Activated CD4-positive, alpha-beta T cell treated with anti-CD3 and anti-CD28 coated beads, Interleukin-2, amount 10 ng/mL, durations not matched to agents 7 days and 5 days (primary cell): ENCODE results near the gene SIL1. TPM values are rescaled to one million over a fixed set of nuclear protein-coding genes. Genes with fewer than 3 reads are reported as not detected.

Experiments used
- CTCF ChIA-PET: fragments of 350-600 bp; sonication (Branson Sonifier 250); formaldehyde crosslinking; loops from one replicate; lab custom pipeline; 2021; ENCODE audit warnings: antibody characterized with exemption; lab: Charles Lee
- POLR2A ChIA-PET: fragments of 350-600 bp; sonication (Branson Sonifier 250); formaldehyde crosslinking; loops from one replicate; lab custom pipeline; 2021; ENCODE audit warnings: antibody characterized with exemption; lab: Charles Lee
- DNase-seq: peaks from one replicate; pipeline ENCODE4 v3.0.0-alpha.2; 2020
- H3K27ac Mint-ChIP-seq: one replicate; pipeline ENCODE4 v1.8.0; 2021; ENCODE audit warnings: mild to moderate bottlenecking, moderate library complexity, mixed read lengths
- H3K27me3 Mint-ChIP-seq: one replicate; pipeline ENCODE4 v1.8.0; 2021; ENCODE audit warnings: mixed read lengths
- H3K36me3 Mint-ChIP-seq: one replicate; pipeline ENCODE4 v1.8.0; 2021; ENCODE audit warnings: low read depth, mixed read lengths
- H3K4me1 Mint-ChIP-seq: one replicate; pipeline ENCODE4 v1.8.0; 2021; ENCODE audit warnings: mixed read lengths
- H3K4me3 Mint-ChIP-seq: one replicate; pipeline ENCODE4 v1.8.0; 2021; ENCODE audit warnings: mild to moderate bottlenecking, moderate library complexity, mixed read lengths
- H3K9me3 Mint-ChIP-seq: one replicate; pipeline ENCODE4 v1.8.0; 2021; ENCODE audit warnings: mixed read lengths
- total RNA-seq, 2 experiments: library from RNA; stranded (reverse); gene quantifications; one replicate each; pipeline ENCODE4 v1.2.3, GENCODE V29; 2021

Gene SIL1
- total RNA-seq, 2 experiments from 2014 or later = 9.4 to 9.7 TPM

DNA sequence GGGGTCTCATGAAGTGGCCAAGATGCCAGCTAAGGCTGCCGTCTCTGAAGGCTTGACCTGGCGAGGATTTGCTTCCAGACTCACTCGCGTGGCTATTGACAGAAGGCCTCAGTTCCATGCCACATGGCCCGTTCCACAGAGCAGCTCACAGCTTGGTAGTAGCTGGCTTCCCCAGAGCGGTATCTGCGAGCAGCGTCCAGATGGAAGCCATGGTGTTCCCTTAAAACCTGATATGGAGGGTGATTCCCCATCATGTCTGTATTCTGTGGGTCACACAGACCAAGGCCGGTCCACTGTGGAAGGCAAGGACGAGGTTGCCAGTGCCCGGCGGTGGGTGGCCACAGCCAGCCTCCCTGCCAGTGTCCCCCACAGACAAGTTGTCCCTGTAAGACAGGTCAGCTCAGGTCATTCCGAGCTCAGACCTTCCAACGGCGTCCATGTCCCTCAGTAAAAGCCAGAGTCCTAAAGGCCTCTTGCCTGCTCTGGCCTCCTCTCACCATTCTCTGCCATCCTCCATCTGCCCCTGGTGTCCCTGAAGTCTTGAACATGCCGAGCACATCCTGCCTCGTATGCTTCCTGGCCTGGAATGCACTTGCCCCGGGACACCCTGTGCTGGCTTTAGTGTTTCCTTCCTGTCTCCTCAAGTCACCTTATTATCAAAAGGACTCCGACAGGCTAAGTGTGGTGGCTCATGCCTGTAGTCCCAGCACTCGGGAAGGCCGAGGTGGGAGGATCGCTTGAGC lies 261.8 kb downstream of the SIL1 start:
- CTCF ChIA-PET = interaction anchor here (0.9 kb wide), 1 partner anchor 26 kb away, joined by 3 read pairs; no protein-coding TSS in a partner anchor
- Mint-ChIP-seq H3K4me1 (peaks cover 11% of the 10 kb centered on the region), H3K27me3 (no peaks in the 10 kb centered on the region), H3K4me3 (no peak overlapping the region), H3K36me3 (peaks cover 3% of the 10 kb centered on the region), H3K9me3 (no peaks in the 10 kb centered on the region), H3K27ac (no peak overlapping the region)
- POLR2A ChIA-PET = no interaction called here
- DNase-seq = no peak

DNA sequence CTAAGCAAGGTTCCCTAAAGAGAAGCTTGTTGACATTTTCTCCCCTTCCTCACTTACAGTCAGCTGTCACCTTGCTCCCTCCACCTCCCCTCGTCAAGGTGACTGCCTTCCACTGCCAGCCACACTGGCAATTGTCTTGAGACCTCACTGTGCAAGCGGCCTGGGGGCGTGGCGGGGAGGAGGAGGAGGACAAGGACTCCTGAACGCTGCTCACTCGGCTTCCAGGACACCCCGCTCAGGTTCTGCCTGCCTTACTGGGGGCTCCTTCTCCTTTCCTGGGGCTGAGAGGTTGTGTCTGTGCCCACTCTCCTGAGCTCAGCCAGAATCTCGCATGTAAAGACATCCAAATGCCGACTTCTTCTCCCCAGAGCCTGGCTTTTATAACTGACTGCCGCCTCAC lies 262.7 kb downstream of the SIL1 start:
- Mint-ChIP-seq H3K27me3 (no peaks in the 10 kb centered on the region), H3K27ac (no peak overlapping the region), H3K9me3 (no peaks in the 10 kb centered on the region), H3K4me1 (peaks cover 7% of the 10 kb centered on the region), H3K4me3 (no peak overlapping the region), H3K36me3 (peaks cover 3% of the 10 kb centered on the region)
- DNase-seq = no peak
- CTCF ChIA-PET = no interaction called here
- POLR2A ChIA-PET = no interaction called here

DNA sequence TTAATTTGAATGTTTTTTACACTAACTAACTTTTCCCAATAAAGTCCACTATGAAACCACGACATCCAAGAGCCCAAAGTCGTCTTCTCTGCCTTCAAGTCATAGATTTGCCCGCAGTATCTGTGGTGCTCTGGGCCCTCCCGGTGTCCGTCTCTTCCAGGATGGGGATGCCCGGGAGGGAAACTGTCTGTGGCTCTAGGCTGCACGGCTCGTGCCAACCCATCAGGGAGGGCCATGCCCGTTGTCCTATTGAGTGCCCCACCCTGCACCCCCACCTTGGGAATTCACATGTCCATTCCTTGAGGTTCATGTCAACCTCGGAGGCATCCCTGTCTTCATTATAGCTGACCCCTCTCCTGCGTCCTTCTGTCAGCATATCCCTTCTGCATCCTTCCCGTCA lies 263.2 kb downstream of the SIL1 start:
- POLR2A ChIA-PET = no interaction called here
- Mint-ChIP-seq H3K36me3 (peaks cover 3% of the 10 kb centered on the region), H3K4me1 (peaks cover 7% of the 10 kb centered on the region), H3K27ac (no peak overlapping the region), H3K27me3 (no peaks in the 10 kb centered on the region), H3K4me3 (no peak overlapping the region), H3K9me3 (no peaks in the 10 kb centered on the region)
- DNase-seq = no peak
- CTCF ChIA-PET = no interaction called here

DNA sequence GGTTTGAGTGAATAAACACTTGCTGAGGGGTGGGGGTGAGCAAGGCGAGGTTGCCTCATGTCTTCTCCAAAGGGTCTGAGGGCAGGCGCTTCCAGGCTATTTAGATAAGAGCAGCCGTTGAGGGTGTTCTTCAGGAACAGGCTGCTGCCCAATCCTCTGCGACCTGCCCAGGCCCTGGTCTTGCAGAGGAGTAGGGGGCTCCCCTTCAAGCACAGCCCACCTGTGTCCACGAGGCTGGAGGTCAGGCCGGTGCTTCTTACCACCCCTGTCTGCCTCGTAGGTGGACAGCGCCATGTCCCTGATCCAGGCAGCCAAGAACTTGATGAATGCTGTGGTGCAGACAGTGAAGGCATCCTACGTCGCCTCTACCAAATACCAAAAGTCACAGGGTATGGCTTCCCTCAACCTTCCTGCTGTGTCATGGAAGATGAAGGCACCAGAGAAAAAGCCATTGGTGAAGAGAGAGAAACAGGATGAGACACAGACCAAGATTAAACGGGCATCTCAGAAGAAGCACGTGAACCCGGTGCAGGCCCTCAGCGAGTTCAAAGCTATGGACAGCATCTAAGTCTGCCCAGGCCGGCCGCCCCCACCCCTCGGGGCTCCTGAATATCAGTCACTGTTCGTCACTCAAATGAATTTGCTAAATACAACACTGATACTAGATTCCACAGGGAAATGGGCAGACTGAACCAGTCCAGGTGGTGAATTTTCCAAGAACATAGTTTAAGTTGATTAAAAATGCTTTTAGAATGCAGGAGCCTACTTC lies 264.5 kb downstream of the SIL1 start:
- Mint-ChIP-seq H3K4me1 (peaks cover 3% of the 10 kb centered on the region), H3K36me3 (peaks cover 3% of the 10 kb centered on the region), H3K4me3 (no peak overlapping the region), H3K9me3 (no peaks in the 10 kb centered on the region), H3K27ac (no peak overlapping the region), H3K27me3 (no peaks in the 10 kb centered on the region)
- no peak for DNase-seq
- ChIA-PET CTCF (interaction anchor here (0.6 to 0.7 kb wide), 2 partner anchors 43 to 175 kb away, joined by 3 read pairs; no protein-coding TSS in a partner anchor), POLR2A (no interaction called here)

DNA sequence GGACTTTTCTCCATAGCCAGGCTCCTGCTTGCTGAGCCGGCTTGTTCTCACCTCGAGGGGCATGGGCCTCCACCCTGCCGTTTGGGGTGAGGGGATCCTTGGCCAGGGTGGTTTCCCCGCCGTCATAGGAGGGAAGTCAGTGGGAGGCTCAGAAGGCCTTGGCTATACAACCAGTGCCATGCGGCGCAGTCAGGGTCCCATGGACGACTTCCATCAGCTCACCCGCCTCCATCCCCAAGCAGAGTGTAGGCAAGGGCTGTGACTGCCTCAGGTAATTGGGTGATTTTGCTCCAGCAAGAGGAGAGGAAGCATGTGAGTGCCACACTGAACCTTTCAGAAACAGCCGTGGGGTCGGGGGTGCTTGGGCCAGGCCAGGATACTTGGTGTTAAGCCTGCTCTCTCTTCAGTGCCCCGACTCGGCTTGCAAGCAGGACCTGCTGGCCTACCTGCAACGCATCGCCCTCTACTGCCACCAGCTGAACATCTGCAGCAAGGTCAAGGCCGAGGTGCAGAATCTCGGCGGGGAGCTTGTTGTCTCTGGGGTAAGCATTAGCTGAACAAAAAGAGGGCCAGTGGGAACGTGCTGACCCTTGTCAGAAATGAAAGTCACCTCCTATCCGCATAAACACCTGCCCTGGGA lies 265.9 kb downstream of the SIL1 start:
- H3K4me3 Mint-ChIP-seq = no peak overlapping the region
- peaks cover 3% of the 10 kb centered on the region for H3K36me3 Mint-ChIP-seq
- H3K4me1 Mint-ChIP-seq = no peaks in the 10 kb centered on the region
- no peaks in the 10 kb centered on the region for H3K9me3 Mint-ChIP-seq
- no peaks in the 10 kb centered on the region for H3K27me3 Mint-ChIP-seq
- CTCF ChIA-PET = no interaction called here
- POLR2A ChIA-PET = no interaction called here
- DNase-seq = no peak
- H3K27ac Mint-ChIP-seq = no peak overlapping the region

DNA sequence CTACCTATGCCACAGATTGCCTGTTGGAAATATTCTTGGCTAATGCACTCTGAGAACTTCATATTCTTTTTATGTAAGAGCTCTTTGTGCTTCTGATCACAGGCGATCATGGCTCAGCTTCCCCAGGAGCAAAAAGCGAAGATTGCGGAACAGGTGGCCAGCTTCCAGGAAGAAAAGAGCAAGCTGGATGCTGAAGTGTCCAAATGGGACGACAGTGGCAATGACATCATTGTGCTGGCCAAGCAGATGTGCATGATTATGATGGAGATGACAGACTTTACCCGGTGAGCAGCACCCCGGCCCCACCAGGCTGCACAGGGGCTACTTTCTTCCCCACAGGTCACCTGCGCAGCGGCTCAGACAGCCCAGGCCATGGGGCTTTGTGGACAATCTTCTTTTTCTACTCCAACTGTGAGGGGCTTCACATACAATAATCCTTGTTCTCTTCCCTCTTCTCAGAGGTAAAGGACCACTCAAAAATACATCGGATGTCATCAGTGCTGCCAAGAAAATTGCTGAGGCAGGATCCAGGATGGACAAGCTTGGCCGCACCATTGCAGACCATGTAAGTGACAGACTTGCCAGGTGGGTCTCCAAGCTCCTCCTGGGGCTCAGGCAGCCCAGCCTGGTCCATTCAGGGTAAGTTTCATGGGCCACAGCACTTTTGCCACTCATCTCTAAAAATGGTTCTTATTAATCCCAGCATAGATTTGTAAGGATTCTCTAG lies 267.6 kb downstream of the SIL1 start:
- Mint-ChIP-seq H3K36me3 (peaks cover 3% of the 10 kb centered on the region), H3K27me3 (no peaks in the 10 kb centered on the region), H3K4me1 (no peaks in the 10 kb centered on the region), H3K9me3 (no peaks in the 10 kb centered on the region), H3K4me3 (no peak overlapping the region), H3K27ac (no peak overlapping the region)
- ChIA-PET CTCF (interaction anchor here (0.5 kb wide), 1 partner anchor 290 kb away, joined by 3 read pairs; no protein-coding TSS in a partner anchor), POLR2A (no interaction called here)
- no peak for DNase-seq

DNA sequence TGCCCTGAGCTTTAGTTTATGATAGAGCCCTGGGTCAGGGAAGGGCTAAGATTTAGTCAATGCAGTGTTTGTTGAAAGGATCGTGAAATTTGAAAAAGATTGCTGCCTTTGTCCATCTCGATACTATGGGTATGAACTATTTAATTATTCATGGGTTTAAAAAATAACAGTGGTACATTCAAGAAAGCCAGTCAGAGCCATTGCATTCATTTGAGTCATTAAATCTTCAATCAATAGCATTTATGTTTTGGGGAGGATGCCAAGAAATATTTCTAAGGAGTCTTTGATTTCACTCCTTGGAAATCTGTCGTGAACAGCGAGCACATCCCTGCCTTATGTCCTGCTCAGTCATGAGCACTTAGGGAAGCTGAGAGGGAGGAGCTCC lies 268.6 kb downstream of the SIL1 start:
- no peak overlapping the region for H3K27ac Mint-ChIP-seq
- no peak for DNase-seq
- POLR2A ChIA-PET = no interaction called here
- peaks cover 3% of the 10 kb centered on the region for H3K36me3 Mint-ChIP-seq
- no peaks in the 10 kb centered on the region for H3K4me1 Mint-ChIP-seq
- CTCF ChIA-PET = interaction anchor here (0.6 kb wide), 1 partner anchor 350 kb away, joined by 3 read pairs; no protein-coding TSS in a partner anchor
- no peaks in the 10 kb centered on the region for H3K9me3 Mint-ChIP-seq
- no peak overlapping the region for H3K4me3 Mint-ChIP-seq
- no peaks in the 10 kb centered on the region for H3K27me3 Mint-ChIP-seq

DNA sequence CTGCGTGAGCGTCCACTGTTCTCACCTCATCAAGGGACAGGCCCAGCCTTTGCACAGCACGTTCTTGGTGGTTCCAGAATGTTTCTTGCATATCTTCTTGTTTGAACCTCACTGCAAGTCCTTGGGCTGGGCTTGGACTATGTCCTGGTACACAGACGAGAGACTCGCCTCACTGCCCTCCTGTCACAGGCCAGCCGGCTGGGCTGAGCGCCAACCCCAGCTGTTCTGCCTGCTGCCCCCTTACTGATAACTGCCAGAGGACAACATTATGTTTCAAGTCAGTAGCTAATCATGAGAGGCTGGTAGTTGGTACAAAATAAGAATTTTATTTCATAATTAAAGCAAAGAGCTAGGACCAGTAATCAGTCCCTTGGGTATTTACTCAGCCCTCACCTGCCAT lies 270.2 kb downstream of the SIL1 start:
- no peak overlapping the region for H3K27ac Mint-ChIP-seq
- no peaks in the 10 kb centered on the region for H3K4me1 Mint-ChIP-seq
- no peaks in the 10 kb centered on the region for H3K27me3 Mint-ChIP-seq
- H3K36me3 Mint-ChIP-seq = peaks cover 1% of the 10 kb centered on the region
- H3K4me3 Mint-ChIP-seq = no peak overlapping the region
- CTCF ChIA-PET = no interaction called here
- H3K9me3 Mint-ChIP-seq = no peaks in the 10 kb centered on the region
- no peak for DNase-seq
- POLR2A ChIA-PET = no interaction called here

DNA sequence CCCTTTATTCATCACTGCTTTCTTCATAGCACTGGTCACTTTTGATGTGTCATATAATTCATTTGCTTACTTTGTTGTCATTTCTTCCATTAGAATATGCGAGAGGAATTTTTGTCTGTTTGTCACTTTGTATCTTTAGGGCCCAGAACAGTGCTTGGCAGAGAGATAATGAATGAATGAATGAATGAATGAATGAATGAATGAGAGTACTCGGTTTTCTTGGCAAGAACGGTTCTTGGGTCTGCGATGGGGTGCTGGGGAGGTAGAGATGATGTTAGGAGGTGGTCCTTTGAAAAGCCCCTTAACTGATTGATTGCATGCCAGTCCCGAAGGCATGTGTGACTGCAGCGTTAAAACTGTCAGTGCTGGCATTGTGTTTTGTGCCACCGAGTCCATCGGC lies 270.6 kb downstream of the SIL1 start:
- Mint-ChIP-seq H3K9me3 (no peaks in the 10 kb centered on the region), H3K4me1 (no peaks in the 10 kb centered on the region), H3K27me3 (no peaks in the 10 kb centered on the region), H3K27ac (no peak overlapping the region), H3K4me3 (no peak overlapping the region), H3K36me3 (no peaks in the 10 kb centered on the region)
- ChIA-PET POLR2A (no interaction called here), CTCF (no interaction called here)
- no peak for DNase-seq

DNA sequence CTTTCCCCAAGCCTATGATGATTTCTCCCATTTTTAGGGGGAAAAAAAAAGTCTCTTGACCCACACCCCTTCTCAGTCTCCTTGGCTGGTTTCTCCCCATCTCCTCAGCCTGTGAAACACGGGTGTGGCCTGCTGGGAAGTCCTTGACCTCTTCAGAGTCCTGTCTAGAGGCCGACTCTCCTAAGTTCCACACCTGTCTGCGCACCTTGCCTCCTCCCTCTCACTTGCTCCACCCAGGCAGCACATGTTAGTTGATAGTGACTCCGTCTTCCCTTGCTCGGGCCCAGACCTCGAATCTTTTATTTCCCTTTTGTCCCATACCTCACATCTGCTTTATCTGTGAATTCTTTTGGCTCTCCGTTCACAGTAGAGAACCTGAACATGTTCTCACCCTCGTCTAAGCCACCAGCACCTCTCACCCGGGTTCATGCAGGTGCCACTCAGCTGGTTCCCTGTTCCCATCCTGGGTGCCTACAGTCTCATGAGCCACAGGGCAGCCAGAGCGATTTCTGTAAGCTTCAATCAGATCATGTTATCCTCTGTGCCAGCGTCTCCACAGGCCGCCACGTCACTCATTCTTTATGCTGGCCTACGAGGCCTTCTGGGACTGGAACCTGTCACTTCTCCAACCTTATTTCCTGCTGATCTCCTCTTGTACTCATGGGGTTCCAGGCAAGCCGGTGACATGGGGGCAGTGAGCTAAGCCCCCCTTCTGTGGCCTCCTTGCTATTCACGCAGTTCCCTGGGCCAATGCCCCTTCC lies 271.3 kb downstream of the SIL1 start:
- POLR2A ChIA-PET = no interaction called here
- Mint-ChIP-seq H3K36me3 (no peaks in the 10 kb centered on the region), H3K27ac (no peak overlapping the region), H3K4me1 (no peaks in the 10 kb centered on the region), H3K9me3 (no peaks in the 10 kb centered on the region), H3K4me3 (no peak overlapping the region), H3K27me3 (no peaks in the 10 kb centered on the region)
- no peak for DNase-seq
- CTCF ChIA-PET = no interaction called here

DNA sequence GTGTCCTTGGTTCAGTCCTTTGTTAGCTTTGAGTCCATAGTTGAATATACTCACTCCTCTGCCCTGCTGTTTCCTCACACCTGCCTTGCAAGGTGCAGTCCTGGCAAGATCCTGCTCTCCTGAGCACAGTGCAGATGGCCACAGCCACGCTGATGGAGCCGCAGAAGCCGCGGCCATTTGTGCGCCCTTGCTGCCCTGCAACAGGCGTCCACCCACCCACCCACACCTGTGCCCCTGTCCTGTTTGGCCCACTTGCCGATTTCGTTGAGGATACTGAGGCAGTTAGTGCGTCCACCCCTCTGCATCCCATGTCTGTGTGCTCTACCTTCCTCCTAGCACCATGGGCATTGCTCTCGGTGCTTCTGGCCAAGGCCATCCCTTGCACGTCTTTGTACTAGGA lies 271.9 kb downstream of the SIL1 start:
- no peak for DNase-seq
- no peaks in the 10 kb centered on the region for H3K27me3 Mint-ChIP-seq
- no peaks in the 10 kb centered on the region for H3K9me3 Mint-ChIP-seq
- H3K4me1 Mint-ChIP-seq = no peaks in the 10 kb centered on the region
- no peaks in the 10 kb centered on the region for H3K36me3 Mint-ChIP-seq
- POLR2A ChIA-PET = no interaction called here
- no peak overlapping the region for H3K4me3 Mint-ChIP-seq
- no peak overlapping the region for H3K27ac Mint-ChIP-seq
- CTCF ChIA-PET = no interaction called here

DNA sequence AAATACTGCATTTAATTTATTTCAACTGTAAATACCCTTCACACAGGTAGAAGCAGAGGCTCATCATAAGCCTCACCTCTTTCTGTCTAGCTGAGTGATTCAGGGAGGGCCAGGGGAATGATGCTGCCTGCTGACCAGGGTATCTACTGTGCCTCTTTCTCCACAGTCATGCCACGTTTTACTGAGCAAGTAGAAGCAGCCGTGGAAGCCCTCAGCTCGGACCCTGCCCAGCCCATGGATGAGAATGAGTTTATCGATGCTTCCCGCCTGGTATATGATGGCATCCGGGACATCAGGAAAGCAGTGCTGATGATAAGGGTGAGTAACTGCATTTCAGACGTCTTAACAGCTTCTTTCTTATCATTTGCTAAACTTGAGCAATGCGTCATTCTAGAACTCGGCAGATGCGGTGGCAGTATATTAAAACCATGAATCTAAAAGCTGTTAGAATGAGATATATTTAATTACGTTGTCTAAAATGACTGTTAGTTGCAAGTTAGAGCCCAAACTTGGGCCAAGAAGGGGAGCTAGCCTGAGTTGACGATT lies 273.0 kb downstream of the SIL1 start:
- Mint-ChIP-seq H3K27me3 (no peaks in the 10 kb centered on the region), H3K27ac (no peak overlapping the region), H3K4me3 (no peak overlapping the region), H3K36me3 (no peaks in the 10 kb centered on the region), H3K9me3 (no peaks in the 10 kb centered on the region), H3K4me1 (no peaks in the 10 kb centered on the region)
- POLR2A ChIA-PET = interaction anchor here (0.6 kb wide), 1 partner anchor 28 kb away, joined by 4 read pairs; no protein-coding TSS in a partner anchor
- DNase-seq = no peak
- CTCF ChIA-PET = interaction anchor here (1.2 kb wide), 1 partner anchor 28 kb away, joined by 3 read pairs; no protein-coding TSS in a partner anchor
